Transverse colon (tissue), 4 donors: ENCODE results near the gene ADGRA3. TPM values are rescaled to one million over a fixed set of nuclear protein-coding genes. Genes with fewer than 3 reads are reported as not detected.

ENCODE experiments used
- DNase-seq: peaks from one replicate; pipeline ENCODE4 v3.0.0-alpha.2; 2019
- H3K27ac ChIP-seq, 4 donors: fragments of 200-600 bp; sonication (generic); 2 replicates each; pipeline ENCODE4 v1.5.1; 2016 to 2018; ENCODE audit warnings: inconsistent platforms in 4 of 4
- H3K27me3 ChIP-seq: fragments of 200-600 bp; sonication (generic); 2 replicates; pipeline ENCODE4 v1.5.1; 2017; ENCODE audit warnings: inconsistent platforms
- H3K36me3 ChIP-seq, 4 donors: fragments of 200-600 bp; sonication (generic); 2 replicates each; pipeline ENCODE4 v1.5.1; 2017 to 2019; ENCODE audit warnings: inconsistent platforms in 4 of 4
- H3K4me1 ChIP-seq, 4 donors: fragments of 200-600 bp; sonication (generic); 2 replicates each; pipeline ENCODE4 v1.5.1; 2017 to 2020; ENCODE audit warnings: inconsistent platforms in 4 of 4
- H3K4me3 ChIP-seq, 4 donors: fragments of 200-600 bp; sonication (generic); 1 replicate in 1 of 4; 2 replicates in 3 of 4; pipeline versions ENCODE4 v1.5.1 to v1.6.1; 2017 to 2019; ENCODE audit warnings: inconsistent platforms in 4 of 4
- H3K9me3 ChIP-seq, 2 donors: fragments of 200-600 bp; sonication (generic); 2 replicates each; pipeline ENCODE4 v1.5.1; 2017 to 2019; ENCODE audit warnings: inconsistent platforms in 2 of 2
- EP300 ChIP-seq: sonication (generic); formaldehyde crosslinking; IDR thresholded peaks from one replicate; pipeline ENCODE4 v1.6.1; 2017; ENCODE audit warnings: antibody characterized with exemption, low read depth
- POLR2A ChIP-seq: fragments of 450-650 bp; IDR thresholded peaks from one replicate; pipeline ENCODE4 v1.6.1; 2016; ENCODE audit warnings: antibody characterized with exemption, mild to moderate bottlenecking, moderate library complexity
- POLR2AphosphoS5 ChIP-seq, 3 donors: sonication (generic); formaldehyde crosslinking; IDR thresholded peaks; one replicate each; pipeline ENCODE4 v1.6.1; 2016; ENCODE audit warnings: antibody characterized with exemption in 3 of 3
- WGBS, 2 donors: methylation state at CpG; one replicate each; pipeline ENCODE4 v1.1.5; 2018; ENCODE audit warnings: low coverage in 1 of 2; 5-methylcytosine and 5-hydroxymethylcytosine counted together
- in situ Hi-C, 4 donors: fragments of 200-750 bp; cut with MboI; loops; one replicate each; pipeline versions ENCODE4 v1.15.0 to v1.15.1; 2017; ENCODE audit warnings: low sequenced_read_pairs in 3 of 4, low pct_ligation_motif_present in 1 of 4, low pct_unique_long_range_greater_than_20kb in 1 of 4
- intact Hi-C: fragments of 100-400 bp; cut with DNase I; formaldehyde crosslinking; loops from one replicate; pipeline ENCODE4 v1.15.1; 2023; ENCODE audit warnings: low total_unique reads
- total RNA-seq, 4 donors: library from RNA; depleted of rRNA; stranded (reverse); fragments of >200 nt; gene quantifications; one replicate each; pipeline ENCODE4 v1.1.0, GENCODE V29; 2016
- TF ChIP-seq, protein P1 (sequence below), 5 experiments: fragments of 200-600 bp in 3 of 5; fragments of 450-650 bp in 2 of 5; sonication (generic) in 3 of 5; IDR thresholded peaks; 1 replicate in 2 of 5; 2 replicates in 3 of 5; pipeline ENCODE4 v1.5.1; 2016 to 2017; ENCODE audit warnings: antibody characterized with exemption in 5 of 5, inconsistent platforms in 3 of 5, mild to moderate bottlenecking in 2 of 5, moderate library complexity in 1 of 5

The ADGRA3 gene
- total RNA-seq, 4 donors from 2014 or later: 76.7 to 126 (median 91.1) TPM

DNA sequence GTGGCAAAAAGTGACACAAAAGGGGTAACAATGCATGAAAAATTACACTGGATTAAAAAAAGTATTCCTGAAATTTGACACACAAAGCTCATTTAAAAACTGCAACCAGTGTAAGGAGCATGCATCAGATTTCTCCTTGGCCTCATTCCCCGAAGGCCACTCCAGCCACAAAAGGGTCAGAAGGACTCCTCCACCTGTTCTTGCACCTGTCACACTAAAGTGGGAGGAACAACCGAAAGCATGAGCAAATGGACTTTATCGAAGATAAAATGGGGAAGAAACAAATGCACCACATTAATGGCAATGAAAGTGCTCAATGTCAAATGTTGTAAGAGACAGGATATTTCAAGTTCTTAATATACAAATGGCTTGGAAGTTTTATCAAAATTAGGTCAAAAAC, 88.2 kb downstream of the ADGRA3 start:
- H3K27ac ChIP-seq: no peak overlapping the region
- no peaks in the 10 kb centered on the region for H3K9me3 ChIP-seq
- no peak overlapping the region for H3K4me3 ChIP-seq
- intact Hi-C loops (loop anchor here (10.0 kb wide), 1 partner anchor 177 kb away; no protein-coding TSS in a partner anchor), in situ Hi-C loops (no loop called here)
- TF ChIP-seq EP300 (no peak), POLR2A (no peak), POLR2AphosphoS5 (IDR thresholded peaks at IDR 0.05) (no peak)
- TF ChIP-seq, protein P1, sequence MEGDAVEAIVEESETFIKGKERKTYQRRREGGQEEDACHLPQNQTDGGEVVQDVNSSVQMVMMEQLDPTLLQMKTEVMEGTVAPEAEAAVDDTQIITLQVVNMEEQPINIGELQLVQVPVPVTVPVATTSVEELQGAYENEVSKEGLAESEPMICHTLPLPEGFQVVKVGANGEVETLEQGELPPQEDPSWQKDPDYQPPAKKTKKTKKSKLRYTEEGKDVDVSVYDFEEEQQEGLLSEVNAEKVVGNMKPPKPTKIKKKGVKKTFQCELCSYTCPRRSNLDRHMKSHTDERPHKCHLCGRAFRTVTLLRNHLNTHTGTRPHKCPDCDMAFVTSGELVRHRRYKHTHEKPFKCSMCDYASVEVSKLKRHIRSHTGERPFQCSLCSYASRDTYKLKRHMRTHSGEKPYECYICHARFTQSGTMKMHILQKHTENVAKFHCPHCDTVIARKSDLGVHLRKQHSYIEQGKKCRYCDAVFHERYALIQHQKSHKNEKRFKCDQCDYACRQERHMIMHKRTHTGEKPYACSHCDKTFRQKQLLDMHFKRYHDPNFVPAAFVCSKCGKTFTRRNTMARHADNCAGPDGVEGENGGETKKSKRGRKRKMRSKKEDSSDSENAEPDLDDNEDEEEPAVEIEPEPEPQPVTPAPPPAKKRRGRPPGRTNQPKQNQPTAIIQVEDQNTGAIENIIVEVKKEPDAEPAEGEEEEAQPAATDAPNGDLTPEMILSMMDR (IDR thresholded peaks at IDR 0.05): no peak
- DNase-seq: no peak
- no peaks in the 10 kb centered on the region for H3K4me1 ChIP-seq
- 66 to 67% methylated on average over 3 of the region's 3 CpGs for WGBS, 2 donors
- H3K36me3 ChIP-seq: peaks cover 0 to 3% (median 0%) of the 10 kb centered on the region in 4 donors
- no peaks in the 10 kb centered on the region for H3K27me3 ChIP-seq

DNA sequence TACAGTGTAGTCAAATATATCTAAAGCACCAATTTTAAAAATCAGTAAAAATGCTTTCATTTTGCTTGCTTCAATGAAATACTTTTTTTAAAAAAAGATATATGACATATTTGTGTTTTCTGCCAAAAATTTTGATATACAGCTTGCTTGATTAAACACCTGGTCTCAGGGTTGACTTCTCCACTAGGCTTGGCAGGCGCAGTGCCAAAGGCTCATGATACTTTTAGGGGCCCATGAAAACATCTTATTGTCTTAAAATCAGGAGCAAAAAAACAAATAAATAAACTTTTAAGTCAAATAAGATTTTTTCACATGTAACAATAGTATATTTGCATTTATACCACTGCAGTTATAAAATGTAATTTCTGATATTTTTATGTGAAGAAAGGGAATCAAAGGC, 95.6 kb downstream of the ADGRA3 start:
- DNase-seq: no peak
- TF ChIP-seq, protein P1 (IDR thresholded peaks at IDR 0.05): no peak
- TF ChIP-seq POLR2A (no peak), EP300 (no peak), POLR2AphosphoS5 (IDR thresholded peaks at IDR 0.05) (no peak)
- H3K27ac ChIP-seq: no peak overlapping the region
- H3K9me3 ChIP-seq: no peaks in the 10 kb centered on the region
- H3K36me3 ChIP-seq: peaks cover 0 to 6% (median 2%) of the 10 kb centered on the region in 4 donors
- 91 to 100% methylated on average over 1 of the region's 1 CpG for WGBS, 2 donors
- H3K4me1 ChIP-seq: no peaks in the 10 kb centered on the region
- H3K4me3 ChIP-seq: no peak overlapping the region
- in situ Hi-C loops (loop anchor here in 2 of 4 donors (25.0 kb wide), 2 partner anchors 192 to 267 kb away; partner anchors contain the start of gene GBA3 (in 1 of the 2)), intact Hi-C loops (loop anchor here (10.0 kb wide), 1 partner anchor 185 kb away; no protein-coding TSS in a partner anchor)
- H3K27me3 ChIP-seq: no peaks in the 10 kb centered on the region

DNA sequence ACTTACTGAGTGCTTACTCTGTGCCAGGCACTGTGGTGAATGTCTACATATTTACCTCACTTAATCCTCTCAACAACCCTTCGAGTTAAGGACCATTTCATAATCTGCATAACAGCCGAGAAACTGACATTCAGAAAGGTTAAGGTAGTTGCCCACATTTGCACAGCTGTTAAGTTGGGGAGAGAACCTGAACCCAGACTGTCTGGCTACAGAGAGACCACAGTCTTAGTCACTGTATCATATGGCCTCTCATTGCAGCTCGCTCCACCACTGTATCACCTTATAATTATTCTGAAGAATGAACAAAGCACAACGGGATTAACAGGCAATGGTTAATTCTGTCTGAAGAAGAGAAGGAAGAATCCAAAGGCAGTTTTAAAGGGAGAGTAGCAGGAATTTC, 98.5 kb downstream of the ADGRA3 start:
- TF ChIP-seq, protein P1 (IDR thresholded peaks at IDR 0.05): no peak
- no peak for TF ChIP-seq POLR2AphosphoS5 (IDR thresholded peaks at IDR 0.05)
- no peak for TF ChIP-seq POLR2A
- no peak for TF ChIP-seq EP300
- whole genome bisulfite sequencing, 2 donors: 46 to 55% methylated on average over 2 to 4 of the region's 4 CpGs
- intact Hi-C loops (no loop called here), in situ Hi-C loops (loop anchor here in 3 of 4 donors (5.0 to 25.0 kb wide), 4 partner anchors 187 to 275 kb away; partner anchors contain the start of gene GBA3 (in 2 of the 3))
- Histone ChIP-seq H3K27ac (no peak overlapping the region), H3K4me1 (no peaks in the 10 kb centered on the region), H3K9me3 (no peaks in the 10 kb centered on the region), H3K27me3 (no peaks in the 10 kb centered on the region), H3K4me3 (no peak overlapping the region), H3K36me3 (peaks cover 0 to 6% (median 3%) of the 10 kb centered on the region in 4 donors)
- no peak for DNase-seq

DNA sequence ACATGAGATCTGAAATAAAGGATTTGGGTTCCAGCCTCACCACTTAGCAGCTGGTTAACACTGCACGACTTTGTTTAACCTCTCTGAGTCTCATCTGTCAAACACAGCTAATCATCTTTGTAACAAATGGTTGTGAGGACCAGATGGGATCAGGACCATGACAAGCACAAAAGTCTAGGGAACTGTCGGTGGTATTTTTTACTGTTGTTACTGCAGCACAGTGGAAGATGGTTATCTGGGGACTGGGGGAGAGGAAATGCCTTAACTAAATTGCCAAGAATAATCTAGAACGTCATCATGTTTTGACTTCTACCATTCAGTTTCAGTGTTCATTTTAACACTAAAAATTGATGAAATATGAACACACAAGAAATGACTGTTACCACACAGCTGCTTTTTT, 99.5 kb downstream of the ADGRA3 start:
- H3K36me3 ChIP-seq: peaks cover 0 to 7% (median 3%) of the 10 kb centered on the region in 4 donors
- H3K27ac ChIP-seq: no peak overlapping the region
- no peak overlapping the region for H3K4me3 ChIP-seq
- intact Hi-C loops: no loop called here
- in situ Hi-C loops: loop anchor here in 3 of 4 donors (5.0 to 25.0 kb wide), 4 partner anchors 188 to 276 kb away; partner anchors contain the start of gene GBA3 (in 2 of the 3)
- DNase-seq: no peak
- no peaks in the 10 kb centered on the region for H3K9me3 ChIP-seq
- 29 to 55% methylated on average over 3 of the region's 3 CpGs for WGBS, 2 donors
- no peaks in the 10 kb centered on the region for H3K4me1 ChIP-seq
- no peaks in the 10 kb centered on the region for H3K27me3 ChIP-seq
- no peak for TF ChIP-seq POLR2AphosphoS5 (IDR thresholded peaks at IDR 0.05)
- TF ChIP-seq, protein P1 (IDR thresholded peaks at IDR 0.05): no peak
- TF ChIP-seq EP300: no peak
- TF ChIP-seq POLR2A: no peak
